Measurements from ENCODE around the gene TOP3B. TPM values are rescaled to one million over a fixed set of nuclear protein-coding genes. Genes with fewer than 3 reads are reported as not detected.

TOP3B gene
- total and polyA plus RNA-seq, 4 donors = 11.9 to 34.2 (median 23.0) TPM

DNA sequence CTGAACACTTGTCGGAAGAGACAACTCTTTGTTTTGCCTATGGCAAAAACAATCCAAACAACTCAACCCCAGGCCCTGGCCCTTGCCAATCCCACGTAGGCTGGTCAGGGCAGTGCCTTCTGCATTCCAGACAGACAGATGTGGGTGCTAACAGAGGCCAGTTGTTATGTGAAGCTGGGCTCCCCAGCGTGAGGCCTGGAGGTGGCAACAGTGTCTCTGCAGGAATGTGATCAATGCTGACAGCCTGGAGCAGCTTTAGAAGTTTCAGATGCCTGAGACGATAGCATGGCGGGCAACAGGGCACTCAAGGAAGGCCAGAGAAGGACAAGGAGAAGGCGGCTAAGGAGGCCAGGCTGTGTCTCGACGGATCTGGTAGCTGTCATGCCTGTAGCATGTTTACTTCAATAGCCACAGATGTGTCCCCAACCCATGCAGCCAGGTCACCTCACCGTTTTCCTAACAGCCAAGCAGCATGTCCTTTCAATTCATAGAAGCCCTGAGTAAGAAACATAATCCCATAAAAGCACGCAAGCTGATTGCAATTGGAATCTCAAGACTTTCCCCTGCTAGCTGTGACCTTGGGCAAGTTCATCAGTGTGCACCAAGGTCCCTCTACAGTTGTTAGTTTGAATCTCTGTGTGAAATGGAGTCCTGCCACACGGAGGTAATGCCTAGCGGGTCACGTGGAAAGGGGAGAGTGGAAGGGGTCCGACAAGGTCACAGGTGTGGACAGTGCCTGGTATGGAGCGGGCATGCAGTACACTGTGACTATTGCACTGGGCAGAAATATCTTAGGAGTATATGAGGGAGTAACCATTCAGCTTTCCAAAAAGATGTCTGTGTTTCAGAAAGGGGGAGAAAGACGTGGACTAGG is 15.7 kb downstream of the TOP3B start:
- H3K4me3 ChIP-seq = no peak overlapping the region
- H3K9ac ChIP-seq (ENCODE audit: insufficient read depth in 1 of 2, low read length in 2 of 2) = no peak overlapping the region
- no peak overlapping the region for H3K27ac ChIP-seq (ENCODE audit: low read depth in 1 of 2, low read length in 1 of 2)
- H3K9me3 ChIP-seq (ENCODE audit: control insufficient read depth in 4 of 4, insufficient read depth in 3 of 4, low read length in 3 of 4) = no peaks in the 10 kb centered on the region
- 90 to 95% methylated on average over 16 of the region's 16 CpGs for WGBS, 2 donors
- H3K36me3 ChIP-seq (ENCODE audit: control insufficient read depth in 4 of 4, insufficient read depth in 4 of 4, low read length in 4 of 4) = peaks cover 16 to 76% (median 27%) of the 10 kb centered on the region in 4 donors
- no peak for DNase-seq
- TF ChIP-seq, protein P1, sequence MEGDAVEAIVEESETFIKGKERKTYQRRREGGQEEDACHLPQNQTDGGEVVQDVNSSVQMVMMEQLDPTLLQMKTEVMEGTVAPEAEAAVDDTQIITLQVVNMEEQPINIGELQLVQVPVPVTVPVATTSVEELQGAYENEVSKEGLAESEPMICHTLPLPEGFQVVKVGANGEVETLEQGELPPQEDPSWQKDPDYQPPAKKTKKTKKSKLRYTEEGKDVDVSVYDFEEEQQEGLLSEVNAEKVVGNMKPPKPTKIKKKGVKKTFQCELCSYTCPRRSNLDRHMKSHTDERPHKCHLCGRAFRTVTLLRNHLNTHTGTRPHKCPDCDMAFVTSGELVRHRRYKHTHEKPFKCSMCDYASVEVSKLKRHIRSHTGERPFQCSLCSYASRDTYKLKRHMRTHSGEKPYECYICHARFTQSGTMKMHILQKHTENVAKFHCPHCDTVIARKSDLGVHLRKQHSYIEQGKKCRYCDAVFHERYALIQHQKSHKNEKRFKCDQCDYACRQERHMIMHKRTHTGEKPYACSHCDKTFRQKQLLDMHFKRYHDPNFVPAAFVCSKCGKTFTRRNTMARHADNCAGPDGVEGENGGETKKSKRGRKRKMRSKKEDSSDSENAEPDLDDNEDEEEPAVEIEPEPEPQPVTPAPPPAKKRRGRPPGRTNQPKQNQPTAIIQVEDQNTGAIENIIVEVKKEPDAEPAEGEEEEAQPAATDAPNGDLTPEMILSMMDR (IDR thresholded peaks at IDR 0.05; ENCODE audit: control extremely low read depth, extremely low read depth) = no peak
- no peak for ATAC-seq (ENCODE audit: insufficient read depth, low FRiP score)
- no peaks in the 10 kb centered on the region for H3K27me3 ChIP-seq (ENCODE audit: control insufficient read depth in 3 of 3, insufficient read depth in 3 of 3, low read length in 2 of 3)
- H3K4me1 ChIP-seq (ENCODE audit: control insufficient read depth in 5 of 5, insufficient read depth in 5 of 5, low read length in 5 of 5) = no peaks in the 10 kb centered on the region

DNA sequence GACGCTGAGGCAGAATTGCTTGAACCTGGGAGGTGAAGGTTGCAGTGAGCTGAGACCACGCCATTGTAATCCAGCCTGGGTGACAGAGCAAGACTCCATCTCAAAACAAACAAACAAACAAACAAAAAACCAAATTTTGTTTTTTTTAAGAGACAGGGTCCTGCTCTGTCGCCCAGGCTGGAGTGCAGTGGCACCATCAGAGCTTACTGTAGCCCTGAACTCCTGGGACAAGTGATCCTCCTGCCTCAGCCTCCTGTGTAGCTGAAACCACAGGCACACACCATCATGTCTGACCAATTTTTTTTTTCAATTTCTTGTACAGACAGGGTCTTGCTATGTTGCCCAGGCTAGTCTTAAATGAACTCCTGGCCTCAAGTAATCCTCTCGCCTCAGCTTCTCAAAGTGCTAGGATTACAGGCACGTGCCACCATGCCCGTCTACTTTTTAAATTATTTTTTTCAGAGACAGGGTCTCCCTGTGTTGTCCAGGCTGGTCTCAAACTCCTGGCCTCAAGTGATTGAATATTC is 16.8 kb downstream of the TOP3B start:
- Histone ChIP-seq H3K27ac (ENCODE audit: low read depth in 1 of 2, low read length in 1 of 2) (no peak overlapping the region), H3K4me3 (no peak overlapping the region), H3K4me1 (ENCODE audit: control insufficient read depth in 5 of 5, insufficient read depth in 5 of 5, low read length in 5 of 5) (no peaks in the 10 kb centered on the region), H3K27me3 (ENCODE audit: control insufficient read depth in 3 of 3, insufficient read depth in 3 of 3, low read length in 2 of 3) (no peaks in the 10 kb centered on the region), H3K9ac (ENCODE audit: insufficient read depth in 1 of 2, low read length in 2 of 2) (no peak overlapping the region), H3K36me3 (ENCODE audit: control insufficient read depth in 4 of 4, insufficient read depth in 4 of 4, low read length in 4 of 4) (peaks cover 16 to 74% (median 24%) of the 10 kb centered on the region in 4 donors), H3K9me3 (ENCODE audit: control insufficient read depth in 4 of 4, insufficient read depth in 3 of 4, low read length in 3 of 4) (no peaks in the 10 kb centered on the region)
- WGBS, 2 donors = 96 to 99% methylated on average over 6 of the region's 6 CpGs
- ATAC-seq (ENCODE audit: insufficient read depth, low FRiP score) = no peak
- no peak for DNase-seq
- TF ChIP-seq, protein P1 (IDR thresholded peaks at IDR 0.05; ENCODE audit: control extremely low read depth, extremely low read depth) = no peak

DNA sequence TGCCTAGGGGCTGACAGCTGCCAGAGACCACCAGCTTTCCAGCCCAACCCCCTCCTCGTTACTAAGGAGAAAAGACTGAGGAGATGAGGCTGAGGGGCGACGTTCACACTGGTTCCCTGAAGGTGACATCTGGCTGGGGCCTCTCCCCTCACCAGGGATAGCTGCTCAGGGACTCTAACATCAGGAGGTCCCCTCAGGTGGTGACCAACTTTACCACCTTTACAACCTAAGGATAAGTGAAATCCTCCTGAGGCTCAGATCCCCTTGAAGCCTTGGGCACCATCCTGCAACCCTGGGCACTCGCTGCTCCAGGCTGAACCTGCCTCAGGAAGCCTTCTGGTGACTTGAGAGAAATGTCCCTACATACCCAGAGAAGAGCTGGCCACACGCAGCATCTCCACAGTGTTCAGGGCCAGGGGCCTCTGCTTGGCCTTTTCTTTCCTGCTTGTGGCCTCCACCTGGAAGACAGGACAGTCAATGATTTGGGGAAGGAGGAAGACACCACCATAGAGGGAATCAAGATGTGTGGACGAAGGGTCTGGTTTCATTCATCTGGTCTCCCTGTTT is 17.6 kb downstream of the TOP3B start:
- peaks cover 16 to 71% (median 24%) of the 10 kb centered on the region in 4 donors for H3K36me3 ChIP-seq (ENCODE audit: control insufficient read depth in 4 of 4, insufficient read depth in 4 of 4, low read length in 4 of 4)
- no peak overlapping the region for H3K4me3 ChIP-seq
- H3K27ac ChIP-seq (ENCODE audit: low read depth in 1 of 2, low read length in 1 of 2) = no peak overlapping the region
- no peaks in the 10 kb centered on the region for H3K27me3 ChIP-seq (ENCODE audit: control insufficient read depth in 3 of 3, insufficient read depth in 3 of 3, low read length in 2 of 3)
- no peak overlapping the region for H3K9ac ChIP-seq (ENCODE audit: insufficient read depth in 1 of 2, low read length in 2 of 2)
- TF ChIP-seq, protein P1 (IDR thresholded peaks at IDR 0.05; ENCODE audit: control extremely low read depth, extremely low read depth) = no peak
- WGBS, 2 donors = 92 to 98% methylated on average over 6 of the region's 6 CpGs
- ATAC-seq (ENCODE audit: insufficient read depth, low FRiP score) = no peak
- H3K4me1 ChIP-seq (ENCODE audit: control insufficient read depth in 5 of 5, insufficient read depth in 5 of 5, low read length in 5 of 5) = no peaks in the 10 kb centered on the region
- no peaks in the 10 kb centered on the region for H3K9me3 ChIP-seq (ENCODE audit: control insufficient read depth in 4 of 4, insufficient read depth in 3 of 4, low read length in 3 of 4)
- DNase-seq = no peak

Data from lung (tissue), 12 donors.